Chondrocyte (in vitro differentiated cells): ENCODE results near the gene ELOVL5. TPM values are rescaled to one million over a fixed set of nuclear protein-coding genes. Genes with fewer than 3 reads are reported as not detected.
A peak's percentile ranks its signal among the peaks of the same experiment; 100 is the strongest.

Experiments
- DNase-seq: peaks from one replicate; pipeline ENCODE4 v3.0.0; 2021; ENCODE audit warnings: mixed read lengths, low spot score
- H3K27ac Mint-ChIP-seq: one replicate; pipeline ENCODE4 v1.8.0; 2021; ENCODE audit warnings: mild to moderate bottlenecking, moderate library complexity, mixed read lengths; ENCODE audit not compliant: unreplicated experiment
- H3K27me3 Mint-ChIP-seq: 2 replicates; pipeline ENCODE4 v1.8.0; 2021; ENCODE audit warnings: low read depth, mixed read lengths
- H3K36me3 Mint-ChIP-seq: 2 replicates; pipeline ENCODE4 v1.8.0; 2021; ENCODE audit warnings: low read depth, mixed read lengths
- H3K4me1 Mint-ChIP-seq: 2 replicates; pipeline ENCODE4 v1.8.0; 2021; ENCODE audit warnings: low read depth, mild to moderate bottlenecking, mixed read lengths
- H3K4me3 Mint-ChIP-seq: one replicate; pipeline ENCODE4 v1.8.0; 2021; ENCODE audit warnings: mild to moderate bottlenecking, moderate library complexity, mixed read lengths; ENCODE audit not compliant: unreplicated experiment
- H3K9me3 Mint-ChIP-seq: 2 replicates; pipeline ENCODE4 v1.8.0; 2021; ENCODE audit warnings: low read depth, mixed read lengths
- total RNA-seq: library from RNA; stranded (reverse); gene quantifications from 3 replicates; pipeline ENCODE4 v1.2.1, GENCODE V29; 2021
- TF ChIP-seq, protein P1 (sequence below): fragments of 200-600 bp; sonication (generic); IDR thresholded peaks from 2 replicates; pipeline ENCODE4 v1.5.0; 2021; ENCODE audit warnings: antibody characterized with exemption, mild to moderate bottlenecking, moderate library complexity

ELOVL5 gene
- total RNA-seq, 1 donor from 2014 or later: 102 TPM

DNA sequence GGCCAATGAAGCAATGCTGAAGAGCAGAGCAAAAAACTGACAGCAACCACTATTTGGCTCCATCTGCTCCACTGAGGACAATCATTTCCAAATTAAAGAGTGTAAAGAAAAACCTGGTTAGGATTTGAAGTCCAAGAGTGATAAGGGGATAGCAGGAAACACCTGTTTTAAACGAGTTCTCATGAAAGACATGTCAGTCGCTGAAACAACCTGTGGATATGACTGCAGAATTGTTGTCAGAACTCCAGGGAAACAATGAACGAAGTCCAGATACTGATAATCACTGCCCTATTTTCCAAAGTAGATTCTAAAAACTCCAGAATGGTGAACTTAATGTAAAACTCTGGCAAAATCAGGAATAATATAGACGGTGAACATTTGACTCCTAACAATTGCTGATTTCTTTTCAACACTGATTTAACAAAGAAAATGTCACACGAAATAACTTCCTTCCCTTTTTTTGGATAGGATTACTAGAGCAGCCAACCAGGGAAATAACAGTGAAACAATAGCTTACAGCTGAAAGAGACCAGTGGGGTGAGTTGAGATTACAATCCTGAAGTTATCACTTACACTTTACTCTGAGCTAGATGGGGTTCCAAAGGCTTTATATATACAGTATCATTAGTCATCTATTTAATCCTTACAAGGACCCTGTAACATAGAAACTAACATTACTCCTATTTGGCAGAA, 83.7 kb downstream of the ELOVL5 start:
- peak overlapping the region; percentile 76 for H3K27ac Mint-ChIP-seq
- no peaks in the 10 kb centered on the region for H3K9me3 Mint-ChIP-seq
- peaks cover 36% of the 10 kb centered on the region for H3K36me3 Mint-ChIP-seq
- no peaks in the 10 kb centered on the region for H3K27me3 Mint-ChIP-seq
- H3K4me3 Mint-ChIP-seq: no peak overlapping the region
- H3K4me1 Mint-ChIP-seq: peaks cover 20% of the 10 kb centered on the region
- DNase-seq: no peak
- TF ChIP-seq, protein P1, sequence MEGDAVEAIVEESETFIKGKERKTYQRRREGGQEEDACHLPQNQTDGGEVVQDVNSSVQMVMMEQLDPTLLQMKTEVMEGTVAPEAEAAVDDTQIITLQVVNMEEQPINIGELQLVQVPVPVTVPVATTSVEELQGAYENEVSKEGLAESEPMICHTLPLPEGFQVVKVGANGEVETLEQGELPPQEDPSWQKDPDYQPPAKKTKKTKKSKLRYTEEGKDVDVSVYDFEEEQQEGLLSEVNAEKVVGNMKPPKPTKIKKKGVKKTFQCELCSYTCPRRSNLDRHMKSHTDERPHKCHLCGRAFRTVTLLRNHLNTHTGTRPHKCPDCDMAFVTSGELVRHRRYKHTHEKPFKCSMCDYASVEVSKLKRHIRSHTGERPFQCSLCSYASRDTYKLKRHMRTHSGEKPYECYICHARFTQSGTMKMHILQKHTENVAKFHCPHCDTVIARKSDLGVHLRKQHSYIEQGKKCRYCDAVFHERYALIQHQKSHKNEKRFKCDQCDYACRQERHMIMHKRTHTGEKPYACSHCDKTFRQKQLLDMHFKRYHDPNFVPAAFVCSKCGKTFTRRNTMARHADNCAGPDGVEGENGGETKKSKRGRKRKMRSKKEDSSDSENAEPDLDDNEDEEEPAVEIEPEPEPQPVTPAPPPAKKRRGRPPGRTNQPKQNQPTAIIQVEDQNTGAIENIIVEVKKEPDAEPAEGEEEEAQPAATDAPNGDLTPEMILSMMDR: no peak

DNA sequence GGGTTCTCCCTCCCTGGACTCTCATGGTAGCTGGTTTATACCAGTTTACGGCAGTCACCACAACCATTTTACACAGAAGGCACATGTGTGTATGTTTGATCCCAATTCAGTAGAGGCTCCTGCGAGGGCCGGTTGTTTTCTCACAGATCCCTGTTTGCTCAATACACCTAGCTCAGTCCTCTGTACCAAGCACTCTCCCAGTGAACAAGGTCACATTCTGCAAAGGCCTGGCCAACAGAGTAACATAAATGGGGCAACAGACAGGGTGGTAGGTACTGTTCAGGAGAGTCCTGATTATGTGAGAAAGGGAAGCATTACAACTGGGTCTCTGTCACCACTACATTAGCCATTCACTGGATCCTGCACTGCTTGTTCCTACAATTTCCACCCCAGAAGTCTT, 84.4 kb downstream of the ELOVL5 start:
- no peak for DNase-seq
- TF ChIP-seq, protein P1: no peak
- no peaks in the 10 kb centered on the region for H3K27me3 Mint-ChIP-seq
- H3K9me3 Mint-ChIP-seq: no peaks in the 10 kb centered on the region
- H3K4me1 Mint-ChIP-seq: peaks cover 20% of the 10 kb centered on the region
- H3K36me3 Mint-ChIP-seq: peaks cover 34% of the 10 kb centered on the region
- H3K4me3 Mint-ChIP-seq: no peak overlapping the region
- H3K27ac Mint-ChIP-seq: peak overlapping the region; percentile 76

GRCh38 chr6:53263917-53264316, 84.8 kb downstream of the ELOVL5 start:
- Mint-ChIP-seq H3K36me3 (peaks cover 31% of the 10 kb centered on the region), H3K27ac (peak overlapping the region; percentile 76), H3K27me3 (no peaks in the 10 kb centered on the region), H3K4me1 (peaks cover 20% of the 10 kb centered on the region), H3K4me3 (no peak overlapping the region), H3K9me3 (no peaks in the 10 kb centered on the region)
- DNase-seq: no peak
- TF ChIP-seq, protein P1: no peak

GRCh38 chr6:53259860-53260580, 88.7 kb downstream of the ELOVL5 start:
- H3K27ac Mint-ChIP-seq: no peak overlapping the region
- H3K36me3 Mint-ChIP-seq: peaks cover 21% of the 10 kb centered on the region

DNA sequence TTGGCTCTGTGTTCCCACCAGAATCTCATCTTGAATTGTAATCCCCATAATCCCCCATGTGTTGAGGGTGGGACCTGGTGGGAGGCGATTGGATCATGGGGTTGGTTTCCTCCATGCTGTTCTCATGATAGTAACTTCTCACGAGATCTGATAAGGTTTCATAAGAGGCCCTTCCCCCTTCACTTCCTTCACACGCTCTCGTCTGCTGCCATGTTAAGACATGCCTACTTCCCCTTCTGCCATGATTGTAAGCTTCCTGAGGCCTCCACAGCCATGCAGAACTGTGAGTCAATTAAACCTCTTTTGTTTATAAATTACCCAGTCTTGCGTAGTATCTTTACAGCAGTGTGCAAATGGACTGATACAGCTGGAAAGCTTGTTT, 90.0 kb downstream of the ELOVL5 start:
- Mint-ChIP-seq H3K4me1 (peaks cover 10% of the 10 kb centered on the region), H3K4me3 (no peak overlapping the region), H3K27me3 (no peaks in the 10 kb centered on the region), H3K36me3 (peaks cover 21% of the 10 kb centered on the region), H3K9me3 (no peaks in the 10 kb centered on the region), H3K27ac (no peak overlapping the region)
- TF ChIP-seq, protein P1: no peak
- no peak for DNase-seq

More at GRCh38 chr6:53259860-53260580, 88.7 kb downstream of the ELOVL5 start:
- TF ChIP-seq, protein P1: no peak
- Mint-ChIP-seq H3K4me3 (no peak overlapping the region), H3K4me1 (peaks cover 23% of the 10 kb centered on the region), H3K9me3 (no peaks in the 10 kb centered on the region), H3K27me3 (no peaks in the 10 kb centered on the region)
- no peak for DNase-seq
